Uterus (tissue), 2 donors: Measurements from ENCODE around the gene ZC3H11A.

Source experiments
- CTCF ChIP-seq, 4 experiments: fragments of 200-600 bp in 2 of 4; fragments of 450-650 bp in 2 of 4; sonication (generic) in 2 of 4; IDR thresholded peaks; one replicate each; pipeline ENCODE4 v1.5.1; 2016 to 2019; ENCODE audit warnings: antibody characterized with exemption in 4 of 4, mild to moderate bottlenecking in 2 of 4, moderate library complexity in 1 of 4
- POLR2A ChIP-seq, 2 donors: fragments of 450-650 bp; IDR thresholded peaks; one replicate each; pipeline ENCODE4 v1.6.1; 2016; ENCODE audit warnings: antibody characterized with exemption in 2 of 2, mild to moderate bottlenecking in 1 of 2, moderate library complexity in 1 of 2

GRCh38 chr1:203751051-203751450, 44.4 kb upstream of the ZC3H11A start:
- TF ChIP-seq CTCF (IDR thresholded peaks at IDR 0.05) (no peak), POLR2A (IDR thresholded peaks at IDR 0.05) (no peak)
